Occipital lobe (tissue), 2 donors: ENCODE results near the gene GATAD2B. TPM values are rescaled to one million over a fixed set of nuclear protein-coding genes. Genes with fewer than 3 reads are reported as not detected.
"Not testable (repeated sequence)": the region's sequence is repeated elsewhere in the genome, so short reads cannot be mapped to it uniquely, and the experiment has no call there.

ENCODE experiments used
- DNase-seq: peaks from one replicate; lab custom pipeline; 2025; lab: John Stamatoyannopoulos, UW
- total RNA-seq: library from RNA; depleted of rRNA; stranded (reverse); fragments of >200 nt; gene quantifications from one replicate; pipeline ENCODE4 v1.2.3, GENCODE V29; 2014

The GATAD2B gene
- total RNA-seq, 1 donor from 2014 or later = 18.2 TPM

GRCh38 chr1:153888533-153888932 is 34.2 kb downstream of the GATAD2B start:
- DNase-seq = no peak

- no peak for DNase-seq
Observed at GRCh38 chr1:153886127-153886526, 36.6 kb downstream of the GATAD2B start.

GRCh38 chr1:153883223-153883622 is 39.5 kb downstream of the GATAD2B start:
- no peak for DNase-seq

DNA sequence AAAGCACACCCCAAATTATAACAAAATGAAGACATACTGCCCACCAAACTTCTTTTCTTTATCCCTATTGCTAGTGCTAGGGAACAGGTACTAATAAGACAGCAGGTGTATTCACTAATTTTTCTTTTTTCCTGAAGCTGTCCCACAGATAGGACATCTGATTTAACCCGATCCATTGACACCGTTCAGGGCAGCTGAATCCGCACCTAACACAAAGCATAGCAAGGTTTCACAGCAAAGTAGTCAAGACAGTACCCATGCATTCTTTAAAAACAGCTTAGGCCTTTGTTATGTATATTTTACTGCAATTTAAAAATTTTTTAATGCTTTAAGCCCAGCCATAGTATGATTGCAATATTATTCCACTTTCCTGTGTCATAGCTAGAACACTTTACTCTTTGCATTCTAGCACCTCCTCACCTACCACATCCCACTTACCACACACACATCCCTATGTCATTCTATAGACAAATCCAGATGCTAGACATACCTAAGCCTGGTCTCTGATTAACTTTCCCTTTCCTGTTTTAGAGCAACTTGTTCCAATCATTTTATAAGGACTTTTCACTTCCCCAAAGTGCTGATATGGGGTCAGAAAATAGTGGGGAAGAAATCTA is 40.4 kb downstream of the GATAD2B start:
- DNase-seq = no peak

- DNase-seq = no peak
Observed at GRCh38 chr1:153881751-153882150, 41.0 kb downstream of the GATAD2B start.

GRCh38 chr1:153880962-153881361 is 41.8 kb downstream of the GATAD2B start:
- DNase-seq = peak; percentile 83

- DNase-seq = no peak
Observed at GRCh38 chr1:153880024-153880423, 42.7 kb downstream of the GATAD2B start.

DNA sequence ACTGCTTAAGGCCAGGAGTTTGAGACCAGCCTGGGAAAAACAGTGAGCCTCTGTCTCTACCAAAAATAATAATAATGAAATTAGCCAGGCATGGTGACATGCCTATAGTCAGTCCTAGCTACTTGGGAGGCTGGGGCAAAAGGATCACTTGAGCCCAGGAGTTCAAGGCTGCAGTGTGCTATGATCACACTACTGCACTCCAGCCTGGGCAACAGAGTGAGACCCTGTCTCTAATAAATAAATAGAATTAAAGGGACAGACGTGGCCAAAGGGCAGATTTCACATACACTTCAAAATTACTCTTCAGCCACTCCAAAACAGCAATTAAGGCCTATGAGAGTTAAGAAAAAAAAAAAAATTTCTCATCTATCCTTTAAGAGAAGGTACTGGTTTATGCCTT is 45.7 kb downstream of the GATAD2B start:
- no peak for DNase-seq

DNA sequence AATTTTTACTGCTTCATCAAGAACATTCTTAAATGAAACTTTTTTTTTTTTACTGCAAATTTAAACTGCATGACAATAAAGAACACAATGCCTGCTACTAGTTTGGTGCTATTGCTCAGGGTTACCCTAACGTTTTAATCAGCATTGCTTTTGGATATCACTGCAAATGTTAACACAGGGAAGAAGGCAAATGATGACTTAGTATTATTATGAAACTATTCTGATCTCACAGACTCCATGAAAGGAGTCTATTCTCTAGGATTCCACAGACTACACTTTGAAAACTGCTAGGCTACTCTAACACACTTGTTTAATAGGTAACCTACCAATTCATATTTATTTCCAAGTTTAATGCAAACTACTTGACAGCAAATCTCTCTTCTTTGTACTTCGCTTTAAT is 49.8 kb downstream of the GATAD2B start:
- no peak for DNase-seq

DNA sequence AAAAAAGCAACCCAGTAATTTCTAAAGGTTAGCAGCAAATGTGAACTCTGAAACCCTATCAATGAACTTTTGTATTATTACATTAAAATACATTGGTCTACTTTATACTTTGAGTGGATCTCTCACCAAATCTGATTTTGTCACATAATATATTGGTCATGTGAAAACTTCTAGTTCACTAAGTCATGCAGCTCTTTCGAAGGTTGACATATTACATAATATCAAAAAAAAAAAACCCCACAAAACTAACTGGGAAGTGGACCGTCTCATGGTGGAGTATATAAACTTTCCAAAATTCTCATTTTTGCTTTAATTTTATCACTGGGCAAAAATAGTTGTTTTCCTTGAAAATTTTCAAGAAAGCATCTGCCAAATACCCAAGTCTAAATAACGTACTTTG is 50.4 kb downstream of the GATAD2B start:
- DNase-seq = no peak

DNA sequence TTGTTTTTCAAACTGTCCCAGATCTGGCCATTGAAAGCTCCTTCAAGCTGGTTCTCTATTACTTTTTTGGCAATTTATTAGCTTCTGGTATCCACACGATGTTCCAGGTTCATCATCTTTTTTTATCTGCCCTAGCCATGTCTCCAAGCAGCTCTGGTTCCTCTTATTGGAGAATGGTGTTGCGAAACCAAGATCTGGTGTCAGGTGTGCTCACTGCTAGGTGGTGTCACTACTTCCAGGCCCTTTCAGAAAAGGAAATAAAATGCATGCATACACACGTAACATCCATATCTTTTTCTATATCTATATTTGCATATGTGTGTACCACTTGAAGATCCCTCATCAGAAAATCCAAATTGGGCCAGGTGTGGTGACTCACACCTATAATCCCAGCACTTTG is 53.3 kb downstream of the GATAD2B start:
- DNase-seq = no peak

DNA sequence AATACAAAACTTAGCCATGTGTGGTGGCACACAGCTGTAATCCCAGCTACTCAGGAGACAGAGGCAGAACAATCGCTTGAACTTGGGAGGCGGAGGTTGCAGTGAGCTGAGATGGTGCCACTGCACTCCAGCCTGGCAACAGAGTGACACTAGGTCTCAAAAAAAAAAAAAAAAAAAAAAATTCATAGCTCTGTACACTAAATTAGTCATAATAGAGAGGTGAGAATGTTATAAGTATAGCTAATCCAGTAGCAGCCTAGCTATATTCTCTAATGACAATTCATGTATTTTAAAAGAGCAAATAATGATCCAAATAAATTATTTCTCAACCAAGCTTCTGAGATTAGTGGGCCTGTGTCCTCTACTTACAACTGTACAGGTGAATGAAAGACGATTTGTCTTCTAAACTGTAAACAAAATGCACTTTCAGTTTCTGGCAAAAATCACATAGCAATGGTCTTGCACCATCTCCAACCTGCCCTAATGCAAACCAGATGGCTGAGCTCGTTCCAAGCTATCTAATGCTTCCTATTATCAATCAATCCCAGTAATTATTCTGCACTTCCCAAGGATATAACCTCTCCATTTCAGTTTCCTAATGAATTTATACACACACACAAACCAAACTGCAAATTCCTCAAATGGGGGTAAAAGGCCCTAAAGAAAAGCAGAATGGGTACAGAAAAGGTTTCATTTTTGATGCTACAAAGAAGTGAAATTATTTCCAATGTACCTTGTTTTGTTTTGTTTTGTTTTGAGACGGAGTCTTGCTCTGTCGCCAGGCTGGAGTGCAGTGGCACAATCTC is 56.5 kb downstream of the GATAD2B start:
- no peak for DNase-seq

- no peak for DNase-seq
Observed at GRCh38 chr1:153860285-153860684, 62.5 kb downstream of the GATAD2B start.

- DNase-seq = no peak
Observed at GRCh38 chr1:153857505-153857904, 65.3 kb downstream of the GATAD2B start.

DNA sequence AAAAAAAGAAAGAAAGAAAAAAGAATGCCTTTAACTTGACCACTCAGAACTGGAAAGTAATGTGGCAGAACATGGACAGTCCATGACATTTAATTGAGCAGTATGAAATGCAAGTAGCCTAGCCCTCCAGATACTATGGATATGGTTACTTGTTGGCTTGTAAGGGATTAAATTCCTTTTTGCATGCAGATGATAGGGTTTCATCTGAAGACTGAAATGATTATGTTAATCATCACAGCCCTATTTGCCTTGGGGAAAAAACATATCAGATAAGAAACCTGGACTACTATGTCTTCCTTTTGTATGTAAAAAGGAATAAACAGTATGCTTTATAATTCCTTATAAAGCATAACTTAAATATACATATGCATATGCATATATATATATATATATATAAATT is 66.0 kb downstream of the GATAD2B start:
- no peak for DNase-seq

DNA sequence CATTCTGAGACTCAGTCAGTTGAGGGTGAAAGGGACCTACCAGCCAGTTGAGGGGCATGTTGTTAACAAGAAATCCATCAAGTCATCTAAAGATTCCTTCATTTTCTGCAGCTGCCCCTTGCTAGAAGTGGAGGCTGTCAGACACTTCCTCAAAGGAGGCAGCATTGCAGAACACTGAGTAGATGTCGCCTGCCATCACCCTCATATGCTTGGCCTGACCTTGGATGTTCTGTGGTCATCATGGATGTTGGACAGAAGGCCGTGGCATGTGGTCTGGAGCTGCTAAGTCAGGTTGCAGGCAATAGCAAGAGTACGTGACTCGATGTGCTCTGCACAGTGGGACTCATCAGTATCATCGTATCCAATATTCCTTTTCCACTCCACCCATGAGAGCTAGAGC is 70.6 kb downstream of the GATAD2B start:
- no peak for DNase-seq

- DNase-seq = no peak
Observed at GRCh38 chr1:153849487-153850185, 73.1 kb downstream of the GATAD2B start.

DNA sequence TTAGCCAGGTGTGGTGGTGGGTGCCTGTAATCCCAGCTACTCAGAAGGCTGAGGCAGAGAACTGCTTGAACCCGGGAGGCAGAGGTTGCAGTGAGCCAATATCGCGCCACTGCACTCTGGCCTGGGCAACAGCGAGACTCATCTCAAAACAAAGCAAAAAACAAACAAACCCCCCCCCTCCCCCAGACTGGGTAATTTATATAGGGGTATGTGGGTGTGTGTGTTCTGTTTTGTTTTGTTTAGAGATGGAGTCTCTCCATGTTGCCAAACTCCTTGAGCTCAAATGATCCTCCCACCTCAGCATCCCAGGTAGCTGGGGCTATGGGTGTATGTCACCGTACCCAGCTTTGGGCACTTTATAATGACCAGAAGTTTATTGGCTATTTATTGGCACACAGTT is 74.0 kb downstream of the GATAD2B start:
- no peak for DNase-seq

GRCh38 chr1:153845158-153845557 is 77.6 kb downstream of the GATAD2B start:
- no peak for DNase-seq

GRCh38 chr1:153844349-153844748 is 78.4 kb downstream of the GATAD2B start:
- not testable (repeated sequence) for DNase-seq

DNA sequence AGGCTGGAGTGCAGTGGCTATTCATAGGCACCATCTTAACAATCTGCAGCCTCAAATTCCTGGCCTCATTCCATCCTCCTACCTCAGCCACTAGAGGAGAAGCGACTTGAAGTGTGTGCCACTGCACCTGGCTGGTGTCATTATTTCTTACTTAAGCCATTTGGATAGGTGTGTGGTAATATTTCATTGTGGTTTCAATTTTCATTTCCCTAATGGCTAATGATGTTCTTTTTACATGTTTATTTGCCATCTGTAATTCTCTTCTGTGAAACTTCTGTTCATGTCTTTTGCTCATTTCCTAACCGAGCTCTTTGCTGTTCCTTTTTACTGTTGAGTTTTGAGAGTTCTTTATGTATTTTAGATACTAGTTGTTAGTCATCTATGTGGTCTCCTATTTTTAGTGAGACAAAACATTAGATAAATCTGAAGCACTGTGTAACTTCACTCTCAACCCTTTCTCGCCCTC is 80.7 kb downstream of the GATAD2B start:
- no peak for DNase-seq

GRCh38 chr1:153841463-153841994 is 81.2 kb downstream of the GATAD2B start:
- DNase-seq = no peak
